Astrocyte (in vitro differentiated cells and primary cell): ENCODE results near the gene HRAS.

ENCODE experiments used
- EZH2 ChIP-seq: IDR thresholded peaks from 2 replicates; pipeline ENCODE4 v1.6.1; 2012; ENCODE audit warnings: mild to moderate bottlenecking, low read length, inconsistent platforms; ENCODE audit not compliant: insufficient read depth
- TF ChIP-seq, protein P1 (sequence below): IDR thresholded peaks from 2 replicates; pipeline ENCODE4 v1.5.1; 2011; ENCODE audit warnings: low read depth, mild to moderate bottlenecking, inconsistent platforms, low read length, moderate library complexity; ENCODE audit not compliant: insufficient read depth

DNA sequence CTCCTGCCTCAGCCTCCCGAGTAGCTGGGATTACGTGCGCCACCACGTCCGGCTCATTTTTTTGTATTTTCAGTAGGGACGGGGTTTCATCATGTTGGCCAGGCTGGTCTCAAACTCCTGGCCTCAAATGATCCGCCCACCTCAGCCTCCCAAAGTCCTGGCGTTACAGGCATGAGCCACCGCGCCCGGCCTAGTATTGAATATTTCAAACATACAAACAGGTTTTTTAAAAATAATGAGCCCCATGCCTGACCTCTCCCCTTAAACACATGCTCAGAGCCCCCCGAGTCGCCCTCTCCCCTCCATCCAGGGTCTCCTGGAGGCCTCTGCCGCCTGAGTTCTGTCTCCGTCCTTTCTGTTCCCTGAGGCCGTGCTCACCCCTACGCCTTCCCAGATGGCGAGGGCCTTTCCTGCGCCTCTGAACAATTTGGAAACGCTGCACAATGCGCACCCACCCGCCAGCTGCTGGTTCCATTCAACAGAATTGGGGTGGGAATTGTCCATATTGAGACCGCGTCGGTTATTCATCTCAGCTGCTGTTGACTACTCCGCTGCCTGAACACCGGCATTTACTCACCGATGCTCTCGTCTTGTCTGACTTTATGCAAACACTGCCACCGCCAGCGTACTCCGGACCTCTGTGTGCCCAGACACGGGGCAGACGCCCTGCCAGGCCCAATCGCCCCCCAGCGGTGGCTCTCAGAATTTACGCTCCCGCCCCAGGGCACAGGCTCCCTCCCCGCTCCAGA lies 14.8 kb downstream of the HRAS start:
- TF ChIP-seq, protein P1, sequence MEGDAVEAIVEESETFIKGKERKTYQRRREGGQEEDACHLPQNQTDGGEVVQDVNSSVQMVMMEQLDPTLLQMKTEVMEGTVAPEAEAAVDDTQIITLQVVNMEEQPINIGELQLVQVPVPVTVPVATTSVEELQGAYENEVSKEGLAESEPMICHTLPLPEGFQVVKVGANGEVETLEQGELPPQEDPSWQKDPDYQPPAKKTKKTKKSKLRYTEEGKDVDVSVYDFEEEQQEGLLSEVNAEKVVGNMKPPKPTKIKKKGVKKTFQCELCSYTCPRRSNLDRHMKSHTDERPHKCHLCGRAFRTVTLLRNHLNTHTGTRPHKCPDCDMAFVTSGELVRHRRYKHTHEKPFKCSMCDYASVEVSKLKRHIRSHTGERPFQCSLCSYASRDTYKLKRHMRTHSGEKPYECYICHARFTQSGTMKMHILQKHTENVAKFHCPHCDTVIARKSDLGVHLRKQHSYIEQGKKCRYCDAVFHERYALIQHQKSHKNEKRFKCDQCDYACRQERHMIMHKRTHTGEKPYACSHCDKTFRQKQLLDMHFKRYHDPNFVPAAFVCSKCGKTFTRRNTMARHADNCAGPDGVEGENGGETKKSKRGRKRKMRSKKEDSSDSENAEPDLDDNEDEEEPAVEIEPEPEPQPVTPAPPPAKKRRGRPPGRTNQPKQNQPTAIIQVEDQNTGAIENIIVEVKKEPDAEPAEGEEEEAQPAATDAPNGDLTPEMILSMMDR, result no peak
- no peak for TF ChIP-seq EZH2
